NCI-H1092 treated with DMSO at 0.1 percent for 48 hours (cell line): ENCODE measurements around the gene ZBTB20.
A peak's percentile ranks its signal among the peaks of the same experiment; 100 is the strongest.
"Not testable (repeated sequence)": the region's sequence is repeated elsewhere in the genome, so short reads cannot be mapped to it uniquely, and the experiment has no call there.

Experiments used
- DNase-seq: peaks from one replicate; lab custom pipeline; 2025; lab: John Stamatoyannopoulos, UW

ZBTB20 gene

DNA sequence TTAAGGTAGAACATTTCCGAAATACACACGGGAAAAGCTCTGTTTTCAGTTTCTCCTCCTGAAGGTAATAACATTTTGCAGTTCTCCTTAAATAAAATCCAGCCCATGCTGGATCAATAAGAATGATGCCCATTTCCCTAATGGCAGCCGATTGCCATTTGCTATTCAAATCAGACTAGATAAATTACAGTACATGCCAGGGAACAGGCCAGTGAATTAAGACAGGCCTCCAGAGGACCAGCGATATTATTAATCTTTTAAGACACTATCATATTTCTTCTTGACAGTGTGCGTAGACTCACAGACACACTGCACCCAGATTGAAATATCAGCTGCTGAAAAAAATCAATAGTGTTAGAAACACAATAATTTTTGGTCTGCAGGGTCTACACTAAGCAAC, 431.0 kb downstream of the ZBTB20 start:
- DNase-seq: no peak

DNA sequence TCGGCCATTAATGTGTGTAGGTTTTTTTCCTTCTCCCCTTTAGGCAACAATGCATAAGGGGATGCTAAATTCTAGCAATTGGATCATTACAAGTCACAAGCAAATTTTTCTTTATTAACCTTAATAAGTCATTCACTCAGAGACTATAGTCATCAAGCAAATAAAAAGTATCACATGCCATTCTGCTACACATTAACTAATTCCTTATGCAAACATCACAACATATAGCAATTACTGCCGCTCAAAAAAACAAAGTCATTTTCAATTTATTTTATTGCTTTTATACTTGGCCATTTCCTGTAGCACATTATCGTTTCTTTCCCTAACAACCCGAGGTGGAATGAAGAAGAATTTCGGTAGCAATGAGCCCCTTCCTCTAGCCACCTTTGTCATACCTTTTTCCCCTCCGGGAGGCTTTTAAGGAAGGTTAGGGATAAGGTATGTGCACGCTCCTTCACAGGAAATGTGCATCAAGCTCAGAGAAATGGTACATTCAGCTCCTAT, 432.1 kb downstream of the ZBTB20 start:
- DNase-seq: no peak

DNA sequence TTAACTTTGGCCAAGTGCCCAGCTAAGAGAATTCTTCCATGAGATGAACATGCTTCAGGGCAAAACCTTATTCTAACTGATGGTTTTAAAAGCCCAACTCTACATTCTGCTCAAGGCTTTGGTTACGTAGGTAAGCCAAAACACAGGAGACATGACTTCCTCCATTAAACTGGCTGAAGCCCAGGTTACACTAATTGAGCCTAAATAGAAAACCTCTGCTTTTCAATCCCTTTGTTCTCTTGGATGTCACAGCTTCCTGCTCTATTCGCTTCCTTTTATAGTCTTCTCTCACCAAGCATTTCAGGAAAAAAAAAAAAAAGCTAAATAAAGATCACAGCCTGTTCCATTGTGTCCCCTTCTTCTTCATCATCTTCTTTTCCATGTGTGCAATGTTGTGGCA, 432.9 kb downstream of the ZBTB20 start:
- DNase-seq: peak; percentile 12

DNA sequence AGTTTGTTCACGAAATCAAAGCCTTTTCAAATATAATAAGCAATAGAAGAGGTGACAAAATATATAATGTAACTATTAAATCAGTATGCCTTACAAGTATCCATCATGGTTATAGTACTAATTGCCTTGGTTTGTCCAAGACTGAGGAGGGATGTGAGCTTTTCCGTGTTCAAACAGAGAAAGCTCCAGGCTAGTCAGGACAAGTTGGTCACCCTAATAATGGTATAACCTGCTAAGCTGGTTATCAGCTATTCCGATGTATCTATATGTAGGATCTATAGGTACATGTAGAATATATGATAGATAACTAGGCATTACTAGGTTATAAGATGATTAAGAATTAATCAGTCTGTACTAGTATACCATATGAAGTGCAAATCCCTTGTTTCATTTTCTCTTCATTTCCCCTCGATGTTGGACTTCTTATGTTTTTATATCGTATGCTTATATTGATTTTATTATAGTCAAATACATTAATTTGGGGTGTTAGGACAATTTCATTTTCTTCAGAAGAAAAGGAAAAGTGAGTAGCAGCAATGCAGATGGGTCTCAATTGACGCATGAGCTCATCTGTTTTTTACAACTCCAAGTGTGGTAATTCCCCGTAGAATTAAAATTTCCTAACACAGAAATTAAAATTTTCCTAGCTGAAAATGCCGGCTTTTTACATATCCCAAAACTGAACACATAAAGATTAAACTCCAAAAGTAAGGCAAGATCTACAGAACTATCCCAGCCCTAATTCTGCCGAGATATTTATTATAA, 434.2 kb downstream of the ZBTB20 start:
- DNase-seq: no peak

DNA sequence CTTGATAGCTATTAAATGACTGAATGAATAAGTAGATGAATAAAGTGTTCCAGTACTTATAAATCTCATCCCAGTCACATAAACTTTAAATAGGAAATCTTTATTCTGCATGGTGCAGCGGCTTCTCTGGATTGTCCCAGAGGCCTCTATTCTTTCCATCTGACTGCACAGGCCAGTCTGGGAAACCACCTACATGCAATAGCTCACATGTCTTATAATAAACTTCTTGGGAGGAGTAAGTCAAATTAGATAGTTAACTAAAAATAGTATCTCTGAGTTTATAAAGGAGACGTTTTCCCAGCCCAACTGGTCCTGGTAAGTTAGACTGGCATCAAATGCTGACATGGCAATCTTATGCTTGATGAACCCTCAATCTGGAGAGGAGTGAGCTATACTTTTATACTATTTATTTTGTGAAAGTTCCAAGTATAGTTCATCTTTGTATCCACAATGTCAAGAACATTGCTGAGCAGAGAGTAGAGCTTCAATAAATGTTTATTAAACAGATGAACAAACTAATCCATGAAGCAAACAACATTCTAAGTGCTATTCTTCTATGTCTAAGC, 435.7 kb downstream of the ZBTB20 start:
- no peak for DNase-seq

DNA sequence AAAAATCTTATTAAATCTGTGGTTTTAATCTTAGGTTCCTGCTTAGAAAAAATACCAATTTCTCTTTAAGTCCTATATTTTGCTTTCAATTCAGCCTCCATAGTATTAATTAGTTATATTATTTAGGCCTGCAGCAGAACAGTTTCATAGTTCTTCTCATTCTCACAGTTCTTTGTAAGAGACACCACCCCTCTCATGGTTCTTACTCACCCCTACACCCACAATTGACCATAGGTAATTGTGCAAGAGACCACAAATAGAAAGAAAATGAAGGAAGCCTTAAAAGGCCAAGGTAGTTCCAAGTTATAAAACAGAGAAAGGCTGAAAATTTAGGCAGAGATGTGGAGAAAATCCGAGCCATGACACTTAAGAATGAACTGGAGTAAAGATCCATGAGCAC, 438.0 kb downstream of the ZBTB20 start:
- no peak for DNase-seq

DNA sequence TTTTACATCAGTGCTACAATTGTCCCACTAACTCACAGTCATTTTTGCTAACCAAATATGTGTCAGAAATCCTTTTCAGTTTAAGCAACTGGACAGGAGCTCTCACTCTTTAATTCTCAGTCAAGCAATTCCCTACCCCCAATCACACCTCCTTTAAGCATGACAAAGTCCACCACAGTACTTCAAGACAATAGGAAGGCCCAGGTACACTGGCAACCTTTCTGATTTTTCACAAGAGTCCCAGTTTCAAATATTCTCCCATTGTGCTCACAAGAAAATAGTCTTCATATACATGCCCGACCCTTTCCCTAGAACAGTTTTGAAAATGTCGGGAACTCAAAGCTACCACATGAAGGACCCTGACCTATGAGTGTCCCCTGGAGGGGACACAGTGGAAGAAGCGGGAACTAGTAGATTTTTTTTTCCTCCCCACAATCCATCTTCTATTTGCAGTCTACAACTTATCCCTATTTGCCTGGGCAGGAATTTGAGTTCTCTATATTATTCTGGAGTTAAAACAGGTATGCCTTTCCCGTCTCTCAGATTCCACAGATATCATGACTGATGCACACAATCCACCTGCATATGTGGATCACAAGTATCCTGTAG, 439.7 kb downstream of the ZBTB20 start:
- DNase-seq: no peak

DNA sequence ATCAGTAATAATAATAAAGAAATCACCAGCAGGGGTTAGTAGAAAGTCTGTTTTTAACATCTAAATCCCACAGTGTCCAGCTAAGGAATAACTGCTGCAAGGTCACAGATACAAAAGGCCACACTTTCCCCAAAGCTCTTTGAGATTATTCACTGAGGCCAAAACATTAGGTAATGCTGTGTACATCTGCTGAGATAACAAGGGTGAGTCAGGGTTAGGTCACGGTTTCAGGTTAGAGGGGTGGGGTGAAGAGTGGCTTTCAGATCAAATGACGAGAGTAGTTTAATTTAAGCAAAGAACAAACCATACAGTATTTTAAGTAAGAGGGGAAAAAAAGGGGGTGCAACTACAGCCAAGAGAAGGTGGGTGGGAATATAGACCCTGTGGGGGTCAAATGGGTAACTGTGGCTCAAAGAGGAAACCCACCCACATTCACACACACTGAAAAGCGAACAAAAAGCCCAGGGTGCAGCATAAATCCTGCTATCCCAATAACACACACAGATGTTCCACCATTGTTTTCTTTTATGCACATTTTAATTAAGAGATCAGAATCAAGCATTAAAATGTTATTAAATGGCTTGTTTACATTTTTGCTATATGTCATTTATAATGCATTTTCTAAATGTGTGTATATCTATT, 440.4 kb downstream of the ZBTB20 start:
- DNase-seq: no peak

DNA sequence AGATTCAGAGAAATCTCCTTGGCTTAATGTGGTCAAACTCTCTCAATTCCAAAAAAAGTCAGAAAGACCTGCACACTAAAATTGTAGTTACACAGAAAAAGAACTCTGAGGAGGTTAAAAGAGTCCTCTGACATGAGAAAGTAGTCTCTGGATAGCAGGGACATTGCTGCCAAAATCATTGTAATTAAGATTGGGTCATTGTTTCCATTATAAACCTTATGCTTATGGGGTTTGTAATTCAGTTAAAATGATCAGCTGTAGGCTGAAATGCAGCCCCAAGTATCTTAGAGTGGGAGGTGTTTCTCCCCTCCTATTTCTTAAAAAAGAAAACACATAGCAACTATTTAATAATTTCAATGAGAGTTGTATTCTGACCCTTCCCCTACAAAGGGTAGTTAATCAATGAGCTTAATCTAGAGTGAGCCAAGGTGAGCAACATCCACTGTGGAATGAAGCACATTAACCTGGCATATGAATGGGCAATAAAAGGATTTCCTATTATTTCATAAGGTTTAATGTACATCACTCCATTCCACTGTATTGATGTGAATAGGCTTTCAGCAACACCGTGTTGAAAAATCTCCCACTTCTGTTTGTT, 446.4 kb downstream of the ZBTB20 start:
- DNase-seq: no peak

DNA sequence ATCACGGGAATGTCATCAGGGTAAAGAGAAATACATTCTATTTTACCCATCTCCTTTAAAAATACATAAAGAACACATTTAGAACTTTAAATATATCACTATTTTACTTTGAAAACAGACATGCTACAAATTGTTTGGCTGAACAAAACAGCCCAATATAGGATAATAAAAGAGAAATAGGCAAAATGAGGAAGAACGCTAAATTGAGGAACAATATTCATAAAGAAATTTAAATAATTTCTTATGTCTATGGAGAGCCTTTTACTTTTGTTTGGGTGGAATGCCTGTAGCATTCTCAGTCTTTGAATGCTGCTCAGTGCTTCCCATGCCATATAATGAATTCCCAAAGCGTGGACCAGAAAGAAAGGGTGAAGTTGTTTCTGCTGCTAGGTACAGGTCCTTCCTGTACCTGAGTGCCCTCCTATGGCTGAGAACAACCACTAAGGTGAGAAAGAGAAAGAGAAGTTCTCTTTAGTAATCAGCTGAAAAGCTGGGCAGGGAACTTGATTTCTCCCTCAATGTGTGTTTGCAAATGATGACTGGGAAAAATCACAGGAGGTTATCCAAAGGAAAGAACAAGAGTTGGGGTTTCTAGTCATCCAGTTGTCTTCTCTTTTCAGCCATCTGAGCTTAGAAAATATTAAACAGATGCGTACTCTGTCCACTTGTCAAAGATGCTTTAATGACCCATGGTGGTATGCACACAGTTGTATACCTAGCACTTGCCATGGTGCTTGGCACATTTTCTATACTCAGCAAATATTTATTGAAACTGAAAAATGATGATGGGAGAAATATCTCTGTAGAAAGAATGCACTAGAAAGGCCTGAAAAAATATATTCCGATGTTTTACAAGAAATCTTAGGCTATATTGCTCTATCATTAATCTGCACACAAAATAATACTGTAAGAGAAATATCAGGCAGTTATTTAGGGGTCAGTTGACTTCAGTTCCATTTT, 448.7 kb downstream of the ZBTB20 start:
- no peak for DNase-seq

DNA sequence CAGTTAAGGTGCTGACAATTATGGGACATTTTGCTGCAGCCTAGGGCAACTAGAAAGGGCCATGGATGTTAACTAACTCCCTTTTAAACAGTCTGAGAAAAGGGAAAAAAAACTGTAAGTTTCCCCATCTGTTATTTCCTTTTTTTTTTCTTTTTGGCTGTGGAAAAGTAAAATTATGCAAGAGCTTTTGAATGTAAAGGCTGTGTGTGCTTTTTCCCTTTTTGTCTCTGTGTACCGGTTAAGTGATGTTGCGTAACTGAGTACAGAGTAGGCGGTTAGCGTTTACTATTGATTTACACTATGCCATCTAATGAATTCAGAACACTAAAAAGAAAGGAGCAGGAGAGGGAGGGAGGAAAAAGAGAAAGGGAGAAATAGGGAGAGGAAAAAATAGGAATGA, 449.7 kb downstream of the ZBTB20 start:
- DNase-seq: no peak

DNA sequence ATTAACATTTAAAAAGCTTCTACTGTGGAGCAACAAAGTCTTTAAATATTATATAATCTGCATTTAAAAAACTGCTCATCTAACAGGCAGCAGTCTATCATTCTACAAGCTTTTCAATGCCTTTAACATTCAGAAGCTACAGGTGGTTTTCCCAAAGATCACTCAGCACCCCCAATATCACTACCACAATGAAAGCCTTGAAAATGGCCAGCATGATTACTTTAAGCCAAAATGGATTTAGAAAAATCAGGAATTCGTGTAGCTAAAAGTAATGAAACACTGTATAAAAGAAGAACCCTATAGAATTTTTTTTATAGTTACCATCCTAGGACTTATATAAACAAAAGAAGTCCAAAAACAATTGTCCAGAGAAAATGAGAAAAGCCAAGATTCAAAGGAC, 452.8 kb downstream of the ZBTB20 start:
- DNase-seq: no peak

DNA sequence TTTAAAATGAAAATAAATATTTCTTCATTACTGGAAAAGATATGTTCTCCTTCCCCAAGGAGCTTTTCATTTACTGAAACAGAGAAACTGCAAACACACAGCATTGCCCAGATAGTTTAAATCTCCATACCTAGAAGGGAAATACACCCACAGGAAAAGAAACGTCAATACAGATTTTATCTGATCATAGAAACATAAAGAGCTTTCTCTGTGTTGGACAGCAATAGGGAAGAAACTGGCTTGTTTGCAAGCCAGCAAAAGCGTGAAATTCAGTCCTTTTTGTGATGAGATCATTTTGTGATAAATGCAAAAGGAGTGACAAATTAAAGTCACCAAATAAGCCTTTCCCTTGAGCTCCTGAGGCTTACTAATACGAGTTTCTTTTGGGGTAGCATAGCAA, 455.2 kb downstream of the ZBTB20 start:
- no peak for DNase-seq

DNA sequence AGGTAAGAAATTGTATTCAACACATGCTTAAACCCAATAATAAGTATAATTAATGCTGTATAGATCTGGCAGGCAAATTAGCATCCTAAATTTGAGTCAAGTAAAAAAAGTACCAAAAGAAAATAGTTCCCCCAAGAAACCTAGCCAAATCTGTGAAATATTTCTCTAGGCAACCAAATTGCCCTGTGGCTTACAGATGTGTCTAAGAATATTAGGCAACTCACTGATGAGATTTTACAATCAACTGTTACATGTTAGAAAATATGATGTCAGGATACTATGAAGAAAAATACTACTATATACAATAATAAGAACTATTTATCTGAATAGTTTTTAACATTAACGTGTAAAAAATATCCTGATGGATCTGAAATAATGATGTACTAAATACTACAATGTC, 456.2 kb downstream of the ZBTB20 start:
- no peak for DNase-seq

DNA sequence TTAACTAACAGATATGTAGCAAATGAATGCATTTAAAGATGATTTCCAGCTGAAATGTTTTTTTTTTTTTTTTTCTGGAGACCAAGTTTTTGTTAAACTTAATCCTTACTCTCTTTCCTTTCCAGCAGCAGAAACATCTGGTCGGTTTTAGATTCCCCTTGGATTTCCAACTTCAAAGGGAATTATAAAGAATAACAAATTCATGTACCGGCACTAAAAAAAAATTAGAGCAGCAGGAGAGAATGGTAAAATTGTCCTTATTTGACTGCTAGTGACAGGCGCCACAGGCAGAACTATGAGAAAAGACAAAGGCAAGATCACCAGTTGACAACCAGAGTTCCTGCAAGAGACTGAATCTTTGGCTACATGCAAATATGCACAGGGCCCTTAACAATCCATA, 459.9 kb downstream of the ZBTB20 start:
- no peak for DNase-seq

DNA sequence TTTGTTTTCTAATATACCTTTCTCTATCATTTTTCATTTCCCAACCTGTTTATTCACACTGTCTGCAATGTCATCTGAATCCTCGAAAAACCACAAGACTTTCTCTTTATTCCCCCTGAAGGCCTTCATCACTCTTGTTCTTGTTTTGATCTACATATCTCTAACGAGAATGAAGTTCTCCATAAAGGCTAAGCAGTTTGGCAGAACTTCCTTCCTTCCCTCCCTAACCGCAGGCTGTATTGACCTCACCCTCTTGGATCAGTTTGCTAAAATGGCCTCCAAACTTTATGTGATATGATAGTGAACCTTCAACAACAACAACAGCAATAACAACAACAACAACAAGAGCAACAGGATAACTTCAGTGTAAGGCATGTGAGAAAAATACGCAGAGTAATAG, 460.5 kb downstream of the ZBTB20 start:
- no peak for DNase-seq

DNA sequence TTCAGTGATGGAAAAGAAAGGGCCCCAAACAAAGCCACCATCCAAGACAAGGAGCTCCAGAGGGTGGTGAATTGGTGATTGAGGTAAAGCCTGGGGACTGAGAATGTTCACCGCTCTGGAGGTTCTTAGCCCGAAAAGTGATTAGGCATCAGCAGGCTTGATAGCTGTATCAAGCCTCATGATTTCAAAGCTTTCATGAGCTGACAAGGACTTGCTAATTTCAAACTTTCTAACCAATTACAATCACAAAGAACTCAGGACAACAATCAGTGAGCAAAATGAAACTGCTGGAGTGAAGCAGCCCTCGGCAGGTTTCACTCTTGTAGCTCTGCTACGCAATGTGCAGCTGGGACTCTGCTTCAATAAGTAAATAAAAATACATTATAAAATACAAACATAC, 461.9 kb downstream of the ZBTB20 start:
- DNase-seq: no peak

DNA sequence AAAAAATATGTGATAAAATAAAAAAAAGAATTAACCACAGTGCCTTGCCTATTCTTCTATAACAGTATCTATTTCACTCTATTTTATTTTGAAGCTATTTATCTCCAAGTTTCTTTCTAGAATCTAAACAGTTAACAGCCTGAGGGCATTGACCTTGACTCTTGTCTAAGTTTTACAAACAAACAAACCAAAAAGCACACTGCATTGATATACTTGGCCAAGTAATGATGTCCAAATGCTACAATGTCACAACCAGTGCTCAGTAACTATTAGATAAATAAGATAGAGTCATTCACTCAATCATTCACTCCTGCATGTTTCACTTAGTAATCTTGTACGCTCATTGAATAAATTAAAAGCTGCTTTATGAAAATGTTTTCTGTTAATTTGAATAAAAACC, 466.8 kb downstream of the ZBTB20 start:
- DNase-seq: no peak

DNA sequence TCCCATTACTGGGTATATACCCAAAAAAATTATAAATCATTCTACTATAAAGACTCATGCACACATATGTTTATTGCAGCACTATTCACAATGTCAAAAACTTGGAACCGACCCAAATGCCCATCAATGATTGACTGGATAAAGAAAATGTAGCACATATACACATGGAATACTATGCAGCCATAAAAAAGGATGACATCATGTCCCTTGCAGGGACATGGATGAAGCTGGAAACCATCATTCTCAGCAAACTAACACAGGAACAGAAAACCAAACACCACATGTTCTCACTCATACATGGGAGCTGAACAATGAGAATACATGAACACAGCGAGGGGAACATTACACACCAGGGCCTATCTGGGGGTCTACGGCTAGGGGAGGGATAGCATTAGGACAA, 467.3 kb downstream of the ZBTB20 start:
- DNase-seq: not testable (repeated sequence)

DNA sequence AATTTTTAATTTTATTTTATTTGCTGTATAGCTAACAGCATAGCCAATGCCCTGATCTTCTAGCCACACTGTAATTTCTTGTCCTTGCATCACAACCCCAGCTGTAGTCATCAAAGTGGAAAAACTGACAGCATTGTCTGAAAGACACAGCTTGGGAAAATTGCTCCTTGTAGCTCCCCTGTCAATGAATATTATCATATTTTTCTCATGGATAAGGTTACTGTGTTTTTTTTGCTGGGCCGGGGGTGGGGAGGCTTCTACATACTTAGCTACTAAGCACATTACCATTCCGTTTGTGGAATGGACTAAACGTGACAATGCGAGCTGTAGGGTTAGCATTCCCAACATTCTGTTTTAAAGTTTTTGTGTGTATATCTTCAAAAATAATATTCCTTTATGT, 472.0 kb downstream of the ZBTB20 start:
- DNase-seq: no peak

DNA sequence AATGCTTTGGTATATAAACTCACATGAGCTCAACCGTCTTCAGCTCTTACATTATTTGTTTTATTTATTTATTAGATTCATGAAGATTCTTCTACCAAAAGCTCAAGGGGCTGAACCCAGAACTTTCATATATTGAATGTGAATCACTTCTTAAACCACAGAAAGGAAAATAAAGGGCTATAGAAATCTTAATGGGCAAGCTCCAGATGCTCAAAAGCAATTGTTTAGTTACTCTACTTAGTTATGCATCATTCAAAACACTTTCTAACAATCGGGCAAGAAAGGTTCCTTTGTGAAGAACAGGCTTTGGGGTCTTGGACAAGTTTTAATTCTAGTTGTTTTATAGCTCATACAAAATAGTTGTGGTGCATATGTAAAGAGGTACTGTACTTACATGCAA, 473.1 kb downstream of the ZBTB20 start:
- no peak for DNase-seq
